ENCODE data around the gene PPIL6. TPM values are rescaled to one million over a fixed set of nuclear protein-coding genes. Genes with fewer than 3 reads are reported as not detected.

The PPIL6 gene
- total and polyA plus RNA-seq, 2 experiments from 2014 or later = 3.5 to 3.7 TPM

GRCh38 chr6:109478841-109479624 lies 38.6 kb upstream of the PPIL6 start:
- no peaks in the 10 kb centered on the region for H3K9me3 ChIP-seq (ENCODE audit: low read depth)
- no peaks in the 10 kb centered on the region for H4K20me1 ChIP-seq (ENCODE audit: insufficient read depth)
- H3K9ac ChIP-seq = peak overlapping the region; percentile 58
- TF ChIP-seq EZH2phosphoT487 (IDR thresholded peaks at IDR 0.05; ENCODE audit: insufficient read depth, low read depth) (no peak), EZH2 (IDR thresholded peaks at IDR 0.05; ENCODE audit: insufficient read depth, poor library complexity, severe bottlenecking) (no peak)
- in situ Hi-C loops (cut with MboI) = no loop called here
- H3K4me3 ChIP-seq = peak overlapping the region; percentile 57
- peak overlapping the region; percentile 59 for H3K27ac ChIP-seq
- peaks cover 40% of the 10 kb centered on the region for H3K4me1 ChIP-seq (ENCODE audit: insufficient read depth)
- peak; percentile 23 for DNase-seq
- H3K4me2 ChIP-seq (ENCODE audit: unreplicated experiment) = peak overlapping the region; percentile 74
- no peaks in the 10 kb centered on the region for H3K27me3 ChIP-seq (replicated peaks; ENCODE audit: insufficient read depth)
- peaks cover 5% of the 10 kb centered on the region for H3F3A ChIP-seq (ENCODE audit: insufficient read depth)
- peaks cover 28% of the 10 kb centered on the region for H3K36me3 ChIP-seq (ENCODE audit: low read depth)
- H3K79me2 ChIP-seq (ENCODE audit: insufficient read depth) = peaks cover 64% of the 10 kb centered on the region
- peak overlapping the region; percentile 35 for H2AFZ ChIP-seq
- H3K9me2 ChIP-seq (ENCODE audit: insufficient read depth) = no peaks in the 10 kb centered on the region
- 26 to 27% methylated on average over 5 of the region's 5 CpGs for WGBS, 2 experiments (ENCODE audit: low coverage in 1 of 2, low lambda C conversion rate in 2 of 2, missing lambda C conversion rate in 2 of 2)

- peak overlapping the region; percentile 58 for H3K9ac ChIP-seq
- peak overlapping the region; percentile 57 for H3K4me3 ChIP-seq
- H3K27me3 ChIP-seq (replicated peaks; ENCODE audit: insufficient read depth) = no peaks in the 10 kb centered on the region
- peak; percentile 48 for DNase-seq
- H3K4me2 ChIP-seq (ENCODE audit: unreplicated experiment) = peak overlapping the region; percentile 74
- H3K27ac ChIP-seq = peak overlapping the region; percentile 59
- no peaks in the 10 kb centered on the region for H3K9me2 ChIP-seq (ENCODE audit: insufficient read depth)
- in situ Hi-C loops (cut with MboI) = no loop called here
- no peaks in the 10 kb centered on the region for H3K9me3 ChIP-seq (ENCODE audit: low read depth)
- peaks cover 40% of the 10 kb centered on the region for H3K4me1 ChIP-seq (ENCODE audit: insufficient read depth)
- no peaks in the 10 kb centered on the region for H3F3A ChIP-seq (ENCODE audit: insufficient read depth)
- H4K20me1 ChIP-seq (ENCODE audit: insufficient read depth) = no peaks in the 10 kb centered on the region
- H3K36me3 ChIP-seq (ENCODE audit: low read depth) = peaks cover 32% of the 10 kb centered on the region
- peak overlapping the region; percentile 35 for H2AFZ ChIP-seq
- 28 to 29% methylated on average over 9 of the region's 9 CpGs for WGBS, 2 experiments (ENCODE audit: low coverage in 1 of 2, low lambda C conversion rate in 2 of 2, missing lambda C conversion rate in 2 of 2)
- H3K79me2 ChIP-seq (ENCODE audit: insufficient read depth) = peaks cover 64% of the 10 kb centered on the region
- TF ChIP-seq EZH2 (IDR thresholded peaks at IDR 0.05; ENCODE audit: insufficient read depth, poor library complexity, severe bottlenecking) (no peak), EZH2phosphoT487 (IDR thresholded peaks at IDR 0.05; ENCODE audit: insufficient read depth, low read depth) (no peak)
Observed at GRCh38 chr6:109478222-109478805, 37.9 kb upstream of the PPIL6 start.

GRCh38 chr6:109477725-109478124 lies 37.3 kb upstream of the PPIL6 start:
- Histone ChIP-seq H3F3A (ENCODE audit: insufficient read depth) (no peaks in the 10 kb centered on the region), H3K9ac (peak overlapping the region; percentile 58), H3K4me3 (peak overlapping the region; percentile 57; the same call in 1 of the 2 replicates), H2AFZ (peak overlapping the region; percentile 35; the same call in 1 of the 2 replicates), H3K27me3 (replicated peaks; ENCODE audit: insufficient read depth) (no peaks in the 10 kb centered on the region), H3K9me2 (ENCODE audit: insufficient read depth) (no peaks in the 10 kb centered on the region), H3K9me3 (ENCODE audit: low read depth) (no peaks in the 10 kb centered on the region), H3K36me3 (ENCODE audit: low read depth) (peaks cover 37% of the 10 kb centered on the region), H3K27ac (peak overlapping the region; percentile 59), H3K79me2 (ENCODE audit: insufficient read depth) (peaks cover 64% of the 10 kb centered on the region), H4K20me1 (ENCODE audit: insufficient read depth) (no peaks in the 10 kb centered on the region), H3K4me1 (ENCODE audit: insufficient read depth) (peaks cover 40% of the 10 kb centered on the region), H3K4me2 (ENCODE audit: unreplicated experiment) (peak overlapping the region; percentile 74)
- WGBS, 2 experiments (ENCODE audit: low coverage in 1 of 2, low lambda C conversion rate in 2 of 2, missing lambda C conversion rate in 2 of 2) = 9 to 17% methylated on average over 2 of the region's 2 CpGs
- no peak for DNase-seq
- no peak for TF ChIP-seq EZH2phosphoT487 (IDR thresholded peaks at IDR 0.05; ENCODE audit: insufficient read depth, low read depth)
- no peak for TF ChIP-seq EZH2 (IDR thresholded peaks at IDR 0.05; ENCODE audit: insufficient read depth, poor library complexity, severe bottlenecking)
- in situ Hi-C loops (cut with MboI) = no loop called here

GRCh38 chr6:109477184-109477583 lies 36.8 kb upstream of the PPIL6 start:
- no peak for DNase-seq
- H3K36me3 ChIP-seq (ENCODE audit: low read depth) = peaks cover 38% of the 10 kb centered on the region
- no peak overlapping the region for H3K27ac ChIP-seq
- no peaks in the 10 kb centered on the region for H3K9me2 ChIP-seq (ENCODE audit: insufficient read depth)
- H2AFZ ChIP-seq = no peak overlapping the region
- no peaks in the 10 kb centered on the region for H4K20me1 ChIP-seq (ENCODE audit: insufficient read depth)
- TF ChIP-seq EZH2 (IDR thresholded peaks at IDR 0.05; ENCODE audit: insufficient read depth, poor library complexity, severe bottlenecking) (no peak), EZH2phosphoT487 (IDR thresholded peaks at IDR 0.05; ENCODE audit: insufficient read depth, low read depth) (no peak)
- H3K4me2 ChIP-seq (ENCODE audit: unreplicated experiment) = no peak overlapping the region
- no peaks in the 10 kb centered on the region for H3K9me3 ChIP-seq (ENCODE audit: low read depth)
- H3F3A ChIP-seq (ENCODE audit: insufficient read depth) = no peaks in the 10 kb centered on the region
- peak overlapping the region; percentile 58; the same call in 1 of the 2 replicates for H3K9ac ChIP-seq
- H3K27me3 ChIP-seq (replicated peaks; ENCODE audit: insufficient read depth) = no peaks in the 10 kb centered on the region
- WGBS, 2 experiments (ENCODE audit: low coverage in 1 of 2, low lambda C conversion rate in 2 of 2, missing lambda C conversion rate in 2 of 2) = 91 to 93% methylated on average over 2 of the region's 2 CpGs
- peaks cover 63% of the 10 kb centered on the region for H3K79me2 ChIP-seq (ENCODE audit: insufficient read depth)
- H3K4me3 ChIP-seq = no peak overlapping the region; the same call in 1 of the 2 replicates
- in situ Hi-C loops (cut with MboI) = no loop called here
- peaks cover 39% of the 10 kb centered on the region for H3K4me1 ChIP-seq (ENCODE audit: insufficient read depth)
